Fibroblast of skin of back (primary cell): Measurements from ENCODE around the gene MRC2.
A peak's percentile ranks its signal among the peaks of the same experiment; 100 is the strongest.

ENCODE experiments used
- DNase-seq: peaks from one replicate; pipeline ENCODE4 v3.0.0-alpha.2; 2013

MRC2 gene

DNA sequence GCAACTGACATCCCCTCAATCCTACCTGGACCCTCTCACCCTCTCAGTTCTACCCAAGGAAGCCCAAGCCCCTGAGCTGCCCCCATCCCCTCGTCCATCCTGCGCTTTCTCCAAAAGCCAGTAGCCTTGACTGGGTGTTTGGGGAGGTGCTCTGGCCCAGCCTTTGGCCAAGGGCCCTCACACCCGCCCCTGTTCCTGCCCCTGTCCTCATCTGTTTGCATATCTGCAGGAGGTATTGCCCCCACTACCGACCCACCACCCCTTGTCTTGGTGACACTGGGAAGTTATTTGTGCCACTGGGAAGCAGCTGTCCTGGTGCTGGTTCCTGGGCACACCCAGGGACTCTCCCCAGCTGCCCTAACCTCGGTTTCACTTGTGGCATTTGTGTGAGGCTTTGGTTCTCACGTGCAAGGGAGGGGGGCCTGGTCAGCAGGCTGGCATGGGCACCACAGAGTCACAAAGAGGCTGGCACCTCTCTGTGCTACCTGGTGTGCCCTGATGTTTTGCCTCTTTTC is 75.3 kb downstream of the MRC2 start:
- DNase-seq, result no peak

DNA sequence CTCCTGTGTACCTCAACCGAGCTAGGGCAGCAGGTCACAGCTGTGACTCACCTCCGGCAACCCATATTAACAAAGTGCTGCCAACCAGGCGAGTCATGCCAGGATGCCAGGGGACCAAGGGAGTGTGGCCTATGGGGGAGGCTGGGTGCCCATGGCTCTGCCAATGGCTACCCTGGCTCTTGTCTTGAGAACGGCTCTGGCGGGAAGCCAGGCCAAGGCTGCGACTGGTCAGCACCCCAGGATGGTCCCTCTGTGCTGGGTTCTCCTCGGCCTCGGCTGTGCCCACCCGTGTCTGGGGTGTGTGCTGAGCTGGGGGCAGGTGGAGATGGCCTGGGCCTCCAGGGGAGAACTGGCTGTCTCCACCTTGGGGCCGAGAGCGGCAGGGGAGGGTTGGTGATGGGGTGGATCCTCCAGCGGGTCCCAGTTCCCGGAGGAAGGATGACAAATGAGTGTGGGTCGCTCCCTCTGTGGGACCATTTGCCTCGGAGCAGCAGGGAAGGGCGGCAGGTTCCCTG is 75.8 kb downstream of the MRC2 start:
- peak; percentile 73 for DNase-seq

DNA sequence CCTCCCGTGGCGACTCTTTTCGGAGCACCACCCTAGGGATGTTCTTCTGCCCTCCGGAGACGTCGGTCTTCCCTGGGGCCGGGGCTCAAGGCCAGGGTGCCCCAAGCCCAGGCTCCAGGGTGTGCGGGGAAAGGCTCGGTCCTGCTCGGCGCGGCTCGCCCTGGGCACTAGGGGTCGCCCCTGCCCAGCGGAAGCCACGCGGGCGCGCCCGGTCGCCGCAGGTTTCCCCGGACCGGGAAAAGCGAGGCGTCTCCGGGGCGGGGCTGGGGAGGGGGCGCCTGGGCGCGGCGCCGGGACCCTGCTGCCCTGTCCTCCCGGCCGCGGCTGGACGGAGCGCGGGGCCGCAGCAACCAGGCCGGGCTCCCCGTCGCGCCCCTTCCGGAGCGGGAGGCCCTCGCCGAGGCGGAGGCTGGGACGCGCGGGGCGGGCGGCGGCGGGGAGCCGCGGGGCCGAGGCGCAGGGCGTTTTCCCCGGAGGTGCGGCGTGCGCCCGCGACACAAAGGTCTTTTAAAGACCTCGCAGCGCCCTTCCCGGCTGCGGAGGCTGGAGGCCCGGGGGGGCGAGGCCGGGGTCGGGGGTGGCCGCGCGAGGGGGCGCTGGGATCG is 76.4 kb downstream of the MRC2 start:
- DNase-seq, result peak; percentile 64

DNA sequence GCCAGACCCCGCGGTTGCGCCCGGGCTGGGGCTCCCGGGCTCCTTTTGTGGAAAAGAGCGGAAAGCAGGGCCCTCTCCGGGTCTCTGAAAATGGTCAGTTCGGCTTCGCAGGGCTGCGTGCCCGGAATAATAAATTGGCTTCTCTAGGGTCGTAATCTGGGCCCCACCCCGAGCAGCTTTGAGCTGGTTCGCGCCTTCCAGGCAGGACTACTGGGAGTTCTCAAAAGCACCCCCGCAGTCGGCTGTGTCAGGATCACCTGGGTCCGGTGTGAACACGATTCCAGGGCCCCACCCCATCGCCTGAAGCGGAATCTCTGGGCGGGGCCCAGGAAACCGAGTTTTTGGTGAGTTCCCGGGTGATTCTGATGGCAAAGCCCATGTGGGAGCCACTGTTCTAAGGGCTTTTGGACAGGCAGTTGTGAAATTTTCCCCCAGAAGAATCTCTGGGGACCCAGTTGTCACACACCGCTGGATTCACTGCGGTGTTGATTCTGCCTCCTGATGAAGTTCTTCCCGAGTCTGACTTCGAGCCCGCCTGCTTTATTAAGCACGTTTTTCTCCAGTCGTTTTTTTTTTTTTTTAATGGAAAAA is 77.0 kb downstream of the MRC2 start:
- no peak for DNase-seq

DNA sequence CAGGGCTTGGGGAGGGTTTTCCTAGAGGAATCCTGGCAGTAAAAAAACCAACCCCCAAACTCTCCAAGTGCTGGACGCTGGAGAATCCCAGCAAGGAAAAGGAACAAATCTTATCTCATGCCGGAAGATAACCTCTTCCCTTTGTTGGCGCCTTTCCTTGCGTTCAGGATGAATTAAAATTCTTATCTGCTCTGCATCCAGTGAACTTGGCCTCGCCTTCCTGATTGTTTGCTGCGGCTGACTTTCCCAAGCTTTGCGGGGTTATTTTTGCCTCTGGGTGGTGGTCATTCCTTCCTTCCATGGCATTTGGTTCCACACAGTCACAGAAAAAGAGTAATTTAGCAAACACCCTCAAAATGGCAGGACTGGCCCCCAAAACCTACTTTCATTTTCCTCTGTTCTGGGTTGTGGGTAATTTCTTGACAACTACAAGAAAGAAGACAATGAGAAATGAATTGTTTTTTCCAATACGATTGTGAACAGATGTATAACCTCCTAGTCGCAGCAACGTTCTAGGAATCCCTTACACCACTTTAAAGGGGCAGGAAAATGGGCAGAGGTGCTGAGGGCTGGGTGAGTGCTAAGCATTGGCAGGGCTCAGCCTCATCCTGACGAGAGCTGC is 77.8 kb downstream of the MRC2 start:
- DNase-seq, result no peak

DNA sequence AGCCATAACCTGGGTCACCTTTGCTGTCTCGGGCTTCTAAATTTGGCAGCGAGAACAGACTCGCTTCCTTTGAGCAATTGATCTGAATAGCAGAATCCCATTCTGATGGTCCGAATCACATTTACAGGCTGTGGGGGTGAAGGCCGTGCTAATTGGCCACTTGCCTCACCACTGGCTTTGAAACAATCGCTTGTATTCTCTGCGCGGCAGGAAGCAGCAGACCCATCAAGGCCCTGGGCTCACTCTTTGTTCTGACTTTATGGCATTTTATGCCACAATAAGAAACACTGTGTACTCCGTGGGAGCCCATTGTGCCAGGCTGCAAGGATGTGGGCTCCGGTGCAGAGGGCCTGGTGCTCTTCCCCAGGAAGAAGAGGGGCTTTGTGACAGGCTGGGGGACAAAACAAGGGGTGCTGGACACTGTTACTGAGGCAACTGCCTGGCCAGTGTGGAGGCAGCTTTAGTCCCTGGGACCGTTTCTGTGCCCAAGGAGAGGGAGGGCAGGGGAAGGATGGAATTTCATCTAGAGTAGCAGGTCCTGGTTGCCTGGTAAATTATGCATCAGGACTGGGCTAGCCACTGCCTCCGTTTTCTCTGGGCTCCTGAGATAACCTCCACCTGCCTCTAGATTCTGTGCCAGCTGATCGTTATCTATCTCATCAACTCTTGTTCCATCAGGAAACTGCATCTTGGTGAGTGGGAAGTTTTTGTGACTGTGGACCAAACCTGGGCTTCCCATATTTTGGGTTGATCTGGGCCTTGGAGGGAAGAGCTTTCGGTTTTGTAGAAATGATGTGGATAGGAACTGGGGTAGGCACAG is 78.5 kb downstream of the MRC2 start:
- no peak for DNase-seq

DNA sequence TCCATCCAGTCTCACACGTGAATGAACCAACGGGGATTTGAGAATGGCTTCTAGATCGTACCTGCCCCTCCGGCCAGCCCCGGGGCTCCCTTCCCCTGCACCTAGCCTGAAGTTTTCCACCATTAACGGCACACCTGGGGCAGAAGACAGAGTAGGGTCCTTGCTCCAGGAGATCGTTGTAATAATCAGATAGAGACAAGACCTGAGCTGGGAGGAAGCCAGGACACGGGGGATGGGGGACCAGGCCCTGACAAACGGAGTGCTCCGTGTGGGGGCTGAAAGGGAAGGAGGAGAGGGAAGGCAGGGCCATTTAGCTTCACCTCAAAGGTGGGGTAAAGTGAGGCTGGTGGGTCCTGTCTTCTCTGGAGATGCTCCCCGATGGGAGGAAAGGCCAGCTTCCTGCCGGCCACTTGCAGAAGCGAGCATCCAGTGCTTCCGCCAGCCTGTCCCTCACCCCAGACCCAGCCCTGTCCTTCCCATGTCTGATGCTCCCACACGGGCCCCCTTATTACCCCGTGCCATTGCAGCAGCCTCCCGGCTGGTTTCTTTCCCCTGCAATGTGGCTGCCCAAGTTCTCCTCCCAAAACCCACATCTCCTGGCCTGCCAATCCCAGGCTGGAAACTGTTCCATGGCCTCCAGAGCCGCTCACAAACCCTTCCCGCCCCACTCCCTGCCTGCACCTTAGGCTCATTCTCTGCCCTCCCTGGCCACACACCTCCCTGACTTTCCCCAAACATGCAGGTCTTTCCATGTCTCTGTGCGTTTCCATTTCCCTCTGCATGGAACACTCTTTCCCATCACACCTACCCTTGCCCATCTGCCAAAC is 79.3 kb downstream of the MRC2 start:
- no peak for DNase-seq

DNA sequence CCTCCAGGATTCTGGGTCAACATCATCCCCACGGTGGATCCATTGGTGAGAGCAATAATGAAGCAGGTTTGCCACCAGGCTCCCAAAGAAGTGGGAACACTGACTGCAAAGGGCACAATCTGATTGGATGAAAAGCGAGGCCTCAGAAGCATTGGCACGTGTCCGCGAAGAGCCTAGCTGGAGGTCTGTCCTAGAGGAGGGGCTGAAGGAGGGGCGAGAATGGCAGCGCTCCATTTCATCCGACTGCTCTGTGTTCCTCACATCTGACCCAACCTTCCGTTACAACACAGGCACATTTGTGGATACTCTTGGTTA is 79.9 kb downstream of the MRC2 start:
- no peak for DNase-seq

DNA sequence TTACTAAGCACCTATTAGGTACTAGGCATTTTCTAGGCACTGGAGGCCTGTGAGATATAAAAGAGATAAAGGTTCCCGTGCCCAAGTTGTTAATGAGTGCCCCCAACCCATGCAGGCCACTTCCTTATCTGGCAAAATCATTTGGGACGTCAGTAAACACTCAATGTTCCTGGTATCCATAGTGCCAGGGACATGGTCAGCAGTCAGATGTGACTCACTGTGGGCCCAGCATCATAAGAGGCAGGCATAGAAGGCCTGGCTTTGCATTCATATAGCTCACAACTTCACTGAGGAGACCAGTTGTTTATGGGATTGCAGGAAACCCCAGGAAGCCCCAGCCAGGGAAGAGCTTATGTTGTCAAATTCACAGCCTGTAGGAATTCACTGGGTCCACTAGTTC is 81.1 kb downstream of the MRC2 start:
- no peak for DNase-seq

DNA sequence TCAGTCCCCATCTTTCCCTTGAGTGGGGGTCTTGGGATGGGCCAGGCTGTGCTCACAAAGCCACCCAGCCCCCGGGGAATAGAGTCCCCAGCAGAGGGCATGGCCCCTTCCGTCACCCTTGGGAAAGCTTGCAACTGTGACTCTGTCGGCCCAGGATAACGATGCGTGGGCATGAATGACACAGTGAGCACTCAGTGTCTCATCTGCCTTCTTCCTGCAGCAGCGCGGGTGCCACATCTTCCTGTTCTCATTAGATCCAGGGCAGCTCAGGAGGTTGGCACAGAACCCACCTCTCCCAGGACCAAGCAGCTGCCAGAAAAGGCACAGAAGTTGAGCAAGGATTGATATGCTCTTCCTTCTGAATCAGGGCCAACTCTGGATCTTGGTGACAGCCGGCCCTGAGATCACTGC is 84.7 kb downstream of the MRC2 start:
- DNase-seq, result no peak

DNA sequence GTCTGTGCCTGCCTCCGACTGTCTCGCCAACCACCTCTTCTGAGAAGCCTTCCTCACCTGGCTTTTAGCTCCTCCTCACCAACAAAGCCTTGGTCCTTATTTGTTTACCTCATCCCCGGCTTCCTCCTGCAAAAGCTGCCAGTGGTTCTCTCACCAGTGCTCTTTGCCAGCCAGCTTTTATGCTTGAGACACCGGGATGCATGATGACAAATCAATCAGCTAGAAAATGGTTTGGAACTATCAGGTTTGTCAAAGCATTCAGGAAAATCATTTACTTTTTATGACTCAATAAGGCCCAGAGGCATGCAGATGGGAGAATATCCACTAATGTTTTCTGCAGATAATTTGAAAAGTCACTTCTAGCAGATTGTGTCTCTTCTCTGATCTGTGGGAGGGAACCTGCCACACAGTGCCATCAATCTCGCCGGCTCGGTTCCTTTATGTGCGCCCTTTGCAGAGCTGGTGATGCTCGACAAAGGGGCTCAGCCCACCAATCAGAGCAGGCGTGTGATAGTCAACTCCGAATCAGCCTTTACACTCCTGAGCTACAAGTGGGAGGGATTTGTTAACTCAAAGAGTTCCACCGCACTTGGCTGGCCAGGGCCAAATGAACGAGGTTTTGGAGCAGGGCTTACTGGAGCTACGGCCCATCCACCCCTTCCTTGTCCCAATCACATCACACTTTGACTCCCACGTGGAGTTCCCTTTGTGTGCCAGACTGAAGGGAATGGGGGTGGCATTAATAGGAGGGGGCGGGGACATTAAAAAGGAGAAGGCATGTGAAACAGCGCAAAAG is 85.8 kb downstream of the MRC2 start:
- DNase-seq, result no peak

DNA sequence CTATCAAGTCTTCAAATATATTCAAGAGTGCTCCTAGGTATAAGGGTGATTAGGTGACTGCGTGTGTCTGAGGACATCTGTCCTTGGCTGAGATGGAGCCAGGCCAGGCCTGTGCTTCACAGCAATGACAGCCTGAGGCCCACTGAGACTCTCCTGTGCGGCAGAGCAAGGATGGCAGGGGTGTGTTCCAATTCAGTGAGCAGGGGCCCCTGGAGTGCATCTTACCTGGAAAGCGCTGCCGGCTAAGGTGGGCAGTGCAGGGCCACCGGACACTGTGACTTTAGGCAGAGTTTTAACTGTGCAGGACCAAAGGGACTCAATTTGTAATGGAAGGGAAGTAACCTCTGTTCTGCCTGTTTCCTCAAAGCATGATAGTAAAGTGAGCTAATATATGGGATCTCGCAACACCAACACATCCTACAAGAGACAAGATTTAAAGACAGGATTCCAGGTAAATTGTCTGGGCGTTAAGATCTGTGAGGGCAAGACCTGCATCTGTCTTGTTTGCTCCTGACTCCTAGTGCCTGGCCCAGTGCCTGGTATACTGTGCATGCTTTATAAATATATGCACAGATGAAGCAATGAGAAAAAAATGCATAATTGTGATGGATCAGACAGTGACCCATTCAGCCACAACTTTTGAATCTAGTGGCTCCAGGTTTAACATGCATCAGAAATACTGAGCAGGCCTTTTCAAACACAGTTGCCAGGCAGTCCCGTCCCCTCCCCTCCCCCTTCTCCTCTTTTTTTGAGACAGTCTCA is 86.7 kb downstream of the MRC2 start:
- peak; percentile 35 for DNase-seq

DNA sequence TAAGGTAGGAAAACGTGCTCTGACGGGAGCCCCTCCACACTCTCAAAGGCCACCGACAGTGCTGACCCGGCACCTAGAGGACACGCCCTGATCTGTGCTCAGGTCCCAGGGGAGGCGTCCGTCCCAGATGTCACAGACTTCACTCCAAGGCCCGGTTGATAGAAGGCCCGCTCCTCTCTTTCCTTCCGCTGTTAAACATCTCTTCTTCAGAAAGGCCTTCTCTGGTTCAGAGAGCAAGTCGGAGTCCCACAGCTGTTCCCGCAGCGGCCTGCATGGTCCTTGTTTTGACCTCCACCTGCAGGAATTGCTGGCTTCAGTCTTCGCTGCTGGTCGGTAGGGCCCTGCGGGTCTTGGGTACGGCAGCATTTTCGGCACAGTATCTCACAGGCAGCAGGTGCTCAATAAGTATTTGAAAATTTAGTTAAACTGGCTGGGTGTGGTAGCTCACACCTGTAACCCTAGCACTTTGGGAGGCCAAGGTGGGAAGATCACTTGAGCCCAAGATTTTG is 88.5 kb downstream of the MRC2 start:
- DNase-seq, result no peak

DNA sequence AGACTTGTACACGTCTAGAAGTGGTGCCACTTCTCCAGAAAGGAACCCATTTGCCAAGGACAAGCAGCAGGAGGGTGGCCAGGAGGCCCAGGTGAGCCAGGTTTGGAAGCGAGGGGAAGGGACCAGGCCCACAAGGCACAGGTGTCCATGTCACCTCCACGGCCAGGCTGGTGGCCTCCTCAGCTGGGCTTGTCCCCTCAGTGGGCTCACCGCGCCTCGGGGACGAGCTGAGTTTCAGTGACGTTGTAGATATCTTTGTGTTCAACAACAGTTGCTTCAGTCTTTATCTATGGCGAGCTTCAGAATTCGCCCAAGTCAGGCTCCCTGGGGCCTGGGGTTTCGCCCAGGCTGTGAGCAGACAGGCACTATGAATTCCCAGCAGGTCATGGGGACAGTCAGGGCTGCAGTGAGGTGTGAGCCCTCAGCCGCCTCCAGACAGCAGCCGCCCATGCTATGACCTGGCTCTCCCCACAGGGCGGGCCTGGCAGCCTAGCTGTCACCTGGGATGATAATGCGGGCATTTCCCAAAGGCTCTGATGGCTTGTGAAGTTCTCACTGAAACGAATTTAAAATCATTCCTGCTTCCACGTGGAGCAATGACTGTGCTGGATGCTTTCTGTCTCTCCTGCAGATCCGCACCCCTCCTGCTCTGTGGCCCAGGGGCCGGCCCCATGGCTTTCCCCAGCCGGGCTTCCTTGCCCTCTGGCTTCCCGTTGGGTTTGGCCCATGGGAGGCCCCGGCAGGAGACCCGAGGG is 89.5 kb downstream of the MRC2 start:
- no peak for DNase-seq

DNA sequence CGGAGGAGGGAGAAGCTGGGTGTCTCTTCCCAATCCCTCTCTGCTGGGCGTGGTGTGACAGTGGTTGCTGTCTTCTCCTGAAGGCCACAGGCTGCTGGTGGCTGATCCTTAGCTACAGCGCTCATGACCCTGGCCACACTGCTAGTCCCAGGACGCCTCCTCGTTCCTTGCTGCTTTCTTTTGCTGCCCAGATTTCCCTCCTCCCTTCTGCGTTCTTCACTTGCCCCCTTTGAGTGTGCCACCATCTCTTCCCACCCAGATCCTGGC is 90.1 kb downstream of the MRC2 start:
- no peak for DNase-seq

DNA sequence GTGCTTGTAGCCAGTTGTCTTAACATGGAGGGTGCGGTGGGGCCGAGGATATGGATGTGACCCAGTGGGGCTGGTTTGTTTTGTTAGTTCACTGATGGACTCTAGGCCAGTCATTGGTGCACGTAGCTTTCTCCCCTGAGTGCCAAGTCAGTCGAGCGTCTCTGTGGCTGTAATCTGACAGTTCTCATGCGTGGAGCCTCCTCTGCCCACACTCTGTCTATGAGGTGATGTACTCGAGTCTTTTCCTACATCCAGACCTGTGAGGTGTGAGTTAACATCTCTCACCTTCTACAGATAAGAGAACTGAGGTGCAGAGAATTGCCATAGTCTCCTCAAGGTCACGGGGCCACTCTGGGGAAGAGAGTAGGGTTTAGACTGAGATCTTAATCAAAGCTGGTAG is 90.4 kb downstream of the MRC2 start:
- DNase-seq, result no peak

DNA sequence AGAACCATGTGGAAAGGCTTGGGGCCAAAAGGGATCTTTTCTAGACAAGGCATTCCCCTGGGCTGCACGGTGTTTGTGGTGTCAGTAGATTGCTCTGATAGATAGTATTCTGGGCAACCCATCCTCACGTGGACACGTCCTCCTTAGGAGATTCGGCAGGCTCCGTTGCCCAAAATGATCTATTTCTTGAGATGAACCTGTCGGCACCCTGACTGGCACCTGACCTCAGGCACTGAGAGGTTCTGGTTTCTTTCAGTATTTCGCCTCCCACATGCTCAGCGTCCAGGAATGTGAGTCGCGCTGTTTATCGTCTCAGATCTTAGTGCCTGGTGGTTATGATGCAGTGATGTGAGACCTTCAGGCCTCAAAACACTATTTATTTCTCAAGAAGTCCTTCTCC is 91.0 kb downstream of the MRC2 start:
- DNase-seq, result no peak

DNA sequence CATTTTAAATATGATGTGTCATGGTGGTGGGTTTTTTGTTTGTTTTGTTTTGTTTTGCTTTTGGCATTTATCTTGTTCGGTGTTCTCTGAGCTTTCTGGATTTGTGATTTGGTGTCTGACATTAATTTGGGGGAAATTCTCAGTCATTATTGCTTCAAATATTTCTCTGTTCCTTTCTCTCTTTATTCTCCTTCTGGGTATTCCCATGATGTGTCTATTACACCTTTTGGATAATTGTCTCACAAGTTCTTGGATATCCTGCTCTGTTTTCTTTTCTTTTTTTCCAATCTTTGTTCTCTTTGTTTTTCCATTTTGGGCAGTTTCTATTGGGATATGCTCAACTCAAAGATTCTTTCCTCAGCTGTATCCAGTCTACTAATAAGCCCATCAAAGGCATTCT is 92.1 kb downstream of the MRC2 start:
- no peak for DNase-seq

DNA sequence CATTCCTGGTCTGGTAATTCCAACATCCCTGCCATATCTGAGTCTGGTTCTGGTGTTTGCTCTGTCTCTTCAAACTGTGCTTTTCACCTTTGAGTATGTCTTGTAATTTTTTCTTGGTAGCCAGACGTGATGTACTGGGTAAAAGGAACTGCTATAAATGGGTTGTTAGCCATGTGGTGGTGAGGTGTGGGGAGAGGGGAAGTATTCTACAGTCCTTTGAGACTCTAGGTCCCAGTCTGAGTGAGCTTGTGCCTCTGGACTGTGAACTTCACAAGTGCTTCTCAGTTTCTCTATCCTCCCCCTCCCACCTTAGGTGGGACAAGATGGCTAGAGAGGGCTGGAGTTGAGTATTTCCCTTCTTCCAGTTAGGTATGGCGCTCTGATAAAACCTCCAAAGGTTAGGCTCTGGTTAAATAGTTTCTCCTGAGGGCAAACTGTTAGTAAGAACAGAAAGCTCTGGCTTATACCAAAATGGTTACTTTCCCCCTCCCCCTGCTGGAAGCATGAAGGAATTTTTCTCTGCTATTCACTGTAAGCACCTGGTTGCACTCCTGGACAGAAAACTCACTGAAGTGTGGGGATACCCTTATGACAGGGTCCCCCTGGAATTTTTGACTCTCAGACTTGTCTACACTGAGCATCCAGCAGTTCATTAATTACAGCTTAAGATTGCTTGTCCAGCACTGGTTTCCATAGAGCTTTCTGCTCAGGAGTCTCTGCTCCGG is 92.8 kb downstream of the MRC2 start:
- no peak for DNase-seq
